VCaP (cell line): ENCODE results near the gene KDM6A.

Experiments
- H3K27ac ChIP-seq: fragments of 450-650 bp; 2 replicates; pipeline ENCODE4 v1.5.1; 2017
- CTCF ChIP-seq: fragments of 450-650 bp; conservative IDR thresholded peaks from 2 replicates; pipeline ENCODE4 v1.5.1; 2017; ENCODE audit warnings: mild to moderate bottlenecking, moderate library complexity

The KDM6A gene

GRCh38 chrX:45150821-45151220 is 277.8 kb downstream of the KDM6A start:
- TF ChIP-seq CTCF, result no peak
- H3K27ac ChIP-seq, result no peak overlapping the region

GRCh38 chrX:45154033-45154360 is 281.0 kb downstream of the KDM6A start:
- no peak overlapping the region for H3K27ac ChIP-seq
- TF ChIP-seq CTCF, result no peak

GRCh38 chrX:45154462-45154861 is 281.5 kb downstream of the KDM6A start:
- H3K27ac ChIP-seq, result no peak overlapping the region
- TF ChIP-seq CTCF, result no peak

GRCh38 chrX:45157647-45158046 is 284.7 kb downstream of the KDM6A start:
- TF ChIP-seq CTCF, result no peak
- H3K27ac ChIP-seq, result no peak overlapping the region
